KMS-11 (cell line): ENCODE measurements around the gene CEP104.

Experiments used
- H2AFZ ChIP-seq: fragments of 200-600 bp; sonication (generic); 2 replicates; pipeline ENCODE4 v1.6.1; 2016; ENCODE audit warnings: antibody characterized with exemption, mixed run types, low read depth
- H3K27ac ChIP-seq: fragments of 200-600 bp; sonication (generic); 2 replicates; pipeline ENCODE4 v1.6.1; 2016; ENCODE audit warnings: mild to moderate bottlenecking, mixed run types
- H3K27me3 ChIP-seq: fragments of 200-600 bp; sonication (generic); 2 replicates; pipeline ENCODE4 v1.6.1; 2017; ENCODE audit warnings: mild to moderate bottlenecking, low read depth, mixed run types, moderate library complexity; ENCODE audit not compliant: insufficient read depth
- H3K36me3 ChIP-seq: fragments of 200-600 bp; sonication (generic); 2 replicates; pipeline ENCODE4 v1.6.1; 2017; ENCODE audit warnings: mild to moderate bottlenecking, mixed run types; ENCODE audit not compliant: insufficient read depth
- H3K4me1 ChIP-seq: fragments of 200-600 bp; sonication (generic); 2 replicates; pipeline ENCODE4 v1.6.1; 2016; ENCODE audit warnings: mild to moderate bottlenecking, low read depth, mixed run types; ENCODE audit not compliant: poor library complexity, severe bottlenecking
- H3K4me2 ChIP-seq: fragments of 200-600 bp; sonication (generic); 2 replicates; pipeline ENCODE4 v1.7.0; 2016; ENCODE audit warnings: mild to moderate bottlenecking, mixed run types
- H3K4me3 ChIP-seq: fragments of 200-600 bp; sonication (generic); IDR thresholded peaks from 2 replicates; pipeline ENCODE4 v1.6.1; 2017; ENCODE audit warnings: low read depth, low read length, mixed read lengths; ENCODE audit not compliant: insufficient read depth
- H3K79me2 ChIP-seq: fragments of 200-600 bp; sonication (generic); 2 replicates; pipeline ENCODE4 v1.6.1; 2016; ENCODE audit warnings: low read depth, mixed run types; ENCODE audit not compliant: insufficient read depth
- H3K9ac ChIP-seq: fragments of 200-600 bp; sonication (generic); 2 replicates; pipeline ENCODE4 v1.6.1; 2016; ENCODE audit warnings: mild to moderate bottlenecking, mixed run types
- H4K20me1 ChIP-seq: fragments of 200-600 bp; sonication (generic); 2 replicates; pipeline ENCODE4 v1.6.1; 2016; ENCODE audit warnings: mild to moderate bottlenecking, mixed run types; ENCODE audit not compliant: insufficient read depth
- CTCF ChIP-seq: fragments of 200-600 bp; sonication (generic); conservative IDR thresholded peaks from 2 replicates; pipeline ENCODE4 v1.6.1; 2017; ENCODE audit warnings: low read depth, mild to moderate bottlenecking, antibody characterized with exemption, low read length, moderate library complexity, mixed read lengths

The CEP104 gene

GRCh38 chr1:3883194-3883925 lies 26.3 kb upstream of the CEP104 start:
- no peak for TF ChIP-seq CTCF
- Histone ChIP-seq H3K27ac (no peak overlapping the region), H2AFZ (no peak overlapping the region), H3K79me2 (no peaks in the 10 kb centered on the region), H3K9ac (no peak overlapping the region), H3K36me3 (no peaks in the 10 kb centered on the region), H3K27me3 (no peaks in the 10 kb centered on the region), H3K4me2 (no peak overlapping the region), H3K4me1 (no peaks in the 10 kb centered on the region), H4K20me1 (no peaks in the 10 kb centered on the region), H3K4me3 (no peak overlapping the region)

GRCh38 chr1:3881193-3881480 lies 24.1 kb upstream of the CEP104 start:
- Histone ChIP-seq H3K27me3 (no peaks in the 10 kb centered on the region), H3K79me2 (no peaks in the 10 kb centered on the region), H3K36me3 (no peaks in the 10 kb centered on the region), H3K4me3 (no peak overlapping the region), H2AFZ (no peak overlapping the region), H4K20me1 (no peaks in the 10 kb centered on the region), H3K27ac (no peak overlapping the region), H3K9ac (no peak overlapping the region), H3K4me2 (no peak overlapping the region), H3K4me1 (no peaks in the 10 kb centered on the region)
- TF ChIP-seq CTCF = no peak

DNA sequence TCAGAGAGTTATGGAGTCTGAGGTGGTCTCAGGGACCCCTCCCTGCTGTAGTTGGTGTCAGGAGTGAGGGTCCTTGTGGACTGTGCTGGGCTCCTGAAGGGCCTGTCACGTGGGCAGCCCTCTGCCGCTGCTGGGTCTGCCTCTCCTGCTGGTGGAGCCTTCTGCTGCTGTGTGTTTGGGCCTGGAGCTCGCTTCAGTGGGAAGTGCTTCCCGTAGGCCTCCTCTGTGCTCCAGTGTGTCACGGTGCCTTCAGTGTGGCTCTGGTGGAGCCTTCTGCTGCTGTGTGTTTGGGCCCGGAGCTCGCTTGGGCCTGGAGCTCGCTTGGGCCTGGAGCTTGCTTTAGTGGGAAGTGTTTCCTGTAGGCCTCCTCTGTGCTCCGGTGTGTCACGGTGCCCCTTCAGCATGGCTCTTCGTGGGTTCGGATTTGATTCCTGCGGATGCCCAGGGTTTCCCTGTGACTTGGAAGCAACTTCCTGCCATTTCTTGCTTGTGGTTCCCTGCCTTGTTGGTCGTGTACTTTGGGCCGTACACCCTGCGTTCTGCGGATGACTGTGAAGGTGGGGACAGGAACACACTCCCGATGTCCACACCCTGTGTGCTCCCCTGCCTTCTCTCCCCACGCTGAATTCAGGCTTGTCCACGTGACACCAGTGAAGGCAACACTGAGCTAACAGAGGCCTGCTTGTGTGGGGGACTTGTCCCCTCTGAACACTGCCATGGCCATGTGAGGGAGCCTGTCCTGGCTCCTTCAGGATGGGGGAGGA lies 23.6 kb upstream of the CEP104 start:
- H4K20me1 ChIP-seq = no peaks in the 10 kb centered on the region
- H3K79me2 ChIP-seq = no peaks in the 10 kb centered on the region
- no peak for TF ChIP-seq CTCF
- no peaks in the 10 kb centered on the region for H3K27me3 ChIP-seq
- no peaks in the 10 kb centered on the region for H3K36me3 ChIP-seq
- H3K9ac ChIP-seq = no peak overlapping the region
- H3K4me1 ChIP-seq = no peaks in the 10 kb centered on the region
- no peak overlapping the region for H3K4me3 ChIP-seq
- H2AFZ ChIP-seq = no peak overlapping the region
- H3K27ac ChIP-seq = no peak overlapping the region
- no peak overlapping the region for H3K4me2 ChIP-seq

DNA sequence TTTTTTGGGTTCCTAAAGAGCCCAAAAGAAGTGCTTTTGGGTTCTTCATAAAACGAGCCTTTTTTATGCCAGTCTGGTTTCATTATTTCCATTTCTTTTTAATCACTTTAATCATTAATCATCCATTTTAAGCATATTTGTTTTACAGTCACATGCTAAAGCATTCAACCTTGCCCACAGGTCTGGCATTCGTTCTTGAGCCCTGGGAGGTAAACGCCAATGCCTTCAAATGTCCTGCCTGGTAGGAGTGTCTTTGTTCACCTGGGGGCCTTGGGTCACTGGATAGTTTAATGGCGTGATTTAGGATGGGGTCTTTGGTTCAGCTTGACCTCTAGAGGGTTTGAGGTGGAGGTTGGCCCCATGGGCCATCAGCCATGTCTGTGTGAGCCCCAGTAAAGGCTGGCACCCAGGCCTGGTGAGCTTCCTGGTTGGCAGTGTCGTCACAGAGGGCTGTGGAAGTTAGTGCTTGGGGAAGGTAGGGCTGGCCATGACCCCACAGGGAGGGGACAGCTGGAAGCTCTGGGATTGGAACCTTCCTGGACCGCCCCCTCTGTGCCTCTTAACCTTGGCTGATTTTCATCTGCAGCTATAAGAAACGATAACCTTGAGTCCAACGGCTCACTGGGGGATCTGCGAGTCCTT lies 22.9 kb upstream of the CEP104 start:
- Histone ChIP-seq H3K4me3 (no peak overlapping the region), H3K27me3 (no peaks in the 10 kb centered on the region), H3K79me2 (no peaks in the 10 kb centered on the region), H3K27ac (no peak overlapping the region), H3K4me2 (no peak overlapping the region), H3K36me3 (no peaks in the 10 kb centered on the region), H3K9ac (no peak overlapping the region), H4K20me1 (no peaks in the 10 kb centered on the region), H3K4me1 (no peaks in the 10 kb centered on the region), H2AFZ (no peak overlapping the region)
- TF ChIP-seq CTCF = no peak
